Esophagus (tissue), 2 donors: Measurements from ENCODE around the gene TMEM179B. TPM values are rescaled to one million over a fixed set of nuclear protein-coding genes. Genes with fewer than 3 reads are reported as not detected.
"Not testable (repeated sequence)": the region's sequence is repeated elsewhere in the genome, so short reads cannot be mapped to it uniquely, and the experiment has no call there.

Experiments used
- H3K27ac ChIP-seq, 2 donors: one replicate each; pipeline ENCODE4 v1.5.1; 2013; ENCODE audit warnings: low read depth in 2 of 2, mild to moderate bottlenecking in 2 of 2, inconsistent platforms in 1 of 2, low read length in 1 of 2, moderate library complexity in 1 of 2
- H3K27me3 ChIP-seq, 2 donors: one replicate each; pipeline ENCODE4 v1.6.1; 2013; ENCODE audit warnings: low read length in 2 of 2, control low read depth in 1 of 2, mild to moderate bottlenecking in 1 of 2; ENCODE audit not compliant: insufficient read depth in 2 of 2, control insufficient read depth in 1 of 2
- H3K36me3 ChIP-seq, 2 donors: one replicate each; pipeline ENCODE4 v1.6.1; 2013; ENCODE audit warnings: low read length in 1 of 2; ENCODE audit not compliant: control insufficient read depth in 2 of 2, insufficient read depth in 2 of 2
- H3K4me1 ChIP-seq, 2 donors: one replicate each; pipeline ENCODE4 v1.6.1; 2013; ENCODE audit warnings: low read length in 1 of 2; ENCODE audit not compliant: control insufficient read depth in 2 of 2, insufficient read depth in 2 of 2
- H3K4me3 ChIP-seq, 2 donors: one replicate each; pipeline ENCODE4 v1.5.1; 2013; ENCODE audit warnings: low read length in 2 of 2, mild to moderate bottlenecking in 2 of 2, low read depth in 1 of 2, moderate library complexity in 1 of 2
- H3K9me3 ChIP-seq, 2 donors: one replicate each; pipeline ENCODE4 v1.6.1; 2013; ENCODE audit warnings: mild to moderate bottlenecking in 2 of 2, low read depth in 1 of 2, low read length in 1 of 2, moderate library complexity in 1 of 2; ENCODE audit not compliant: control insufficient read depth in 2 of 2, insufficient read depth in 1 of 2
- WGBS, 2 donors: extraction: QIAGEN DNeasy Blood & Tissue Kit; methylation state at CpG; one replicate each; pipeline ENCODE4 v1.1.7; 2013; 5-methylcytosine and 5-hydroxymethylcytosine counted together
- polyA plus RNA-seq, 2 donors: library from polyadenylated mRNA; stranded (reverse); fragments of 200-250 nt; gene quantifications; one replicate each; pipeline ENCODE4 v1.2.3, GENCODE V29; 2013
- donor health status: healthy with polysubstance abuse.
- donor health status: Bipolar disorder and iron deficiency.

TMEM179B gene
- polyA plus RNA-seq, 2 donors: 30.5 to 41.2 TPM

- not testable (repeated sequence) for H3K36me3 ChIP-seq, H3K4me1 ChIP-seq, H3K27me3 ChIP-seq, H3K9me3 ChIP-seq
- Histone ChIP-seq H3K27ac (peak overlapping the region in 1 of 2 donors; percentile 11), H3K4me3 (peak overlapping the region in 1 of 2 donors; percentile 90)
- 34 to 35% methylated on average over 9 of the region's 9 CpGs for WGBS, 2 donors
These were observed 26.4 kb upstream of the TMEM179B start for GRCh38 chr11:62760867-62761227.

DNA sequence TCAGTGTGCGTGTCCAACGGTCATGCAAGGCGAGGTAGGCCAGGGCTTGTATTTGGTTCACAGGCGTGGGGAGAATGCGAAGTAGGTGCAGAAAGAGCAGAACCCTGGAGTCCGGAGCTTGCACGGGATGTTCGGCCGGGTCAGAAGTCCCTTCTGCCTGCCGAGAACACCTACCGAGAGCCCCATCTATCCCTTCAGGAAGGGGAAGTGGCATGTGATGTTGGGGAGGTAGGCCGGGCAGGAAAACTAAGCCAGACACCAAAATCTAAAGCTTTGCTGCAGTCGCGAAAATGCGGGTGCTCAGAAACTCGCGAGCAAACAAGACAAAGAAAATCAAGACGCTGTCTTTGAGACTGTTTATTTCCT, 16.4 kb upstream of the TMEM179B start:
- Histone ChIP-seq H3K36me3 (peaks cover 3 to 11% of the 10 kb centered on the region in 2 donors), H3K4me1 (peaks cover 0 to 3% of the 10 kb centered on the region in 2 donors), H3K4me3 (peak overlapping the region; percentile 32 to 69), H3K27me3 (no peaks in the 10 kb centered on the region), H3K9me3 (no peaks in the 10 kb centered on the region), H3K27ac (peak overlapping the region; percentile 89 to 98)
- WGBS, 2 donors: 1 to 2% methylated on average over 18 of the region's 18 CpGs

DNA sequence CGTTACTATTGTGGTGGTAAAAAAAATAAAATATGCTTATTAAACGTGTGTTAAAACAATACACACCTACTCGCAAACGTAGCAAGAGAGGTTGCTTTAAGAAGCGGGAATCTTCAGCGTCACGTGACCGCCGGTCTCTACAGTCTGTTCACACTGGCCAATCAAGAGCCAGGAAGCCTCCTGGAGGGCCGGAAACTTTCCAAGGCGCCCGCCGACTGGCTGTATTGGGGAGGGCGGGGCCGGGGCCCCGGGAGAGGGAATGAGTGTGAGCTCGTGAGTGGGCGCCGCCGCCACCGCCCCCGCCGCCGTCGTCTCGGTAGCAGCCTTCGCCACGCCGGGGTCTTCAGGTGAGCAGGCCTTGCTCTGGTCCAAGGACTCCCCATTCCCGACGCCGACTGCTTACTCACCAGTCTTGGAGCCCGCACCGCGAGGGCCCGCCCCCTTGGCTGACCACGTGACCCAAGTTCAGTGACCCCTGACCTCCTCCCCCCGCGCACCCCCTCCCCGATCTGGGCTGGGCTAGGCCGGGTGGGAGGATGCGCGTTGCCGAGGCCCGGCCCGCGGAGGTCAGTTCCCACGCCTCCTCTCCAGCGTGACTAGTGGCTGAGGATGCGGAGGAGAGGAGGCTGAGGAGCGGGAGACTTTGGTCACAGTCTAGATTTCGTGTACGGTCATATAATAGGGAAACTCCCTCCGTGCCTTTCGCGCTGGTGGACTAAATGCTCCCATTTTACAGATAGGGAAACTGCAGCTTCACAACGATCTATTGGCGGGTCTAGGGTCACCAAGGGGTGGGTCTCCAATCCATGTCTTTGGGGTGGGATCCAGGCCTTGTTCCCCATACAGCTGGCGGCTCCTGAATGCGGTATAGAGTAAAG, 15.8 kb upstream of the TMEM179B start, which contains the start of gene TAF6L:
TSS of gene TAF6L (plus strand) at position 253 of the 878 bp plus-strand sequence. CDS start 4,388 bp downstream, outside the sequence.
- Histone ChIP-seq H3K4me3 (peak within 1 kb of the TSS; percentile 65 to 69), H3K9me3 (no peaks in the 10 kb centered on the region), H3K4me1 (peaks cover 0 to 3% of the 10 kb centered on the region in 2 donors), H3K27me3 (no peaks in the 10 kb centered on the region), H3K36me3 (peaks cover 1 to 12% of the 10 kb centered on the region in 2 donors), H3K27ac (peak within 1 kb of the TSS; percentile 89 to 98)
- WGBS, 2 donors: 2% methylated on average over 59 to 60 of the region's 60 CpGs

GRCh38 chr11:62774407-62774806, 12.8 kb upstream of the TMEM179B start:
- peak overlapping the region; percentile 65 to 69 for H3K27ac ChIP-seq
- 59 to 73% methylated on average over 6 of the region's 6 CpGs for WGBS, 2 donors
- peaks cover 0 to 20% of the 10 kb centered on the region in 2 donors for H3K36me3 ChIP-seq
- H3K27me3 ChIP-seq: no peaks in the 10 kb centered on the region
- peaks cover 0 to 3% of the 10 kb centered on the region in 2 donors for H3K4me1 ChIP-seq
- no peak overlapping the region for H3K4me3 ChIP-seq
- no peaks in the 10 kb centered on the region for H3K9me3 ChIP-seq

- WGBS, 2 donors: 91 to 94% methylated on average over 17 of the region's 17 CpGs
These were observed 11.6 kb upstream of the TMEM179B start for GRCh38 chr11:62775646-62776045.

DNA sequence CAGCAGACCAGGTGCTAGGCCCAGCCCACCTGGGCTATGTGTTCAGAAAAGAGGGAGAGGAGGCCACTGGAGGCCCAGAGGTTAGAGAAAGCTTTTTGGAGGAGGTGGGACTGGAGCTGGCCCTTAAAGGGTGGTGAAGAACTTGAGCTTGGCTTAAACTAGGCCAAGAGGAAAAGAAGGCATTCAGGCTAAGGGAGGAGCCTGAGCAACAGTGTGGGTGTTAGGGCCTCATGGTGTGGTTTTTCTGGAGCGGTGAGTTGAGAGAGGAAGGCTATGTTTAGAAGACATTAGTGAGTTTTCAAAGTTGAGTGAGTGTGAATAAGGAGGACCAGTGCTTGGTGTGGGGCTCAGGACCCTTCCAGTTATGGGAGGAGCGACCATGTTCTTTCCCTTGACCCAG, 9.8 kb upstream of the TMEM179B start:
- WGBS, 2 donors: 83 to 88% methylated on average over 2 of the region's 2 CpGs
- H3K9me3 ChIP-seq: no peaks in the 10 kb centered on the region
- H3K4me3 ChIP-seq: no peak overlapping the region
- peaks cover 0 to 26% of the 10 kb centered on the region in 2 donors for H3K36me3 ChIP-seq
- no peaks in the 10 kb centered on the region for H3K27me3 ChIP-seq
- H3K4me1 ChIP-seq: peaks cover 0 to 3% of the 10 kb centered on the region in 2 donors
- H3K27ac ChIP-seq: no peak overlapping the region

More at GRCh38 chr11:62775646-62776045, 11.6 kb upstream of the TMEM179B start:
- Histone ChIP-seq H3K4me3 (no peak overlapping the region), H3K36me3 (peaks cover 0 to 20% of the 10 kb centered on the region in 2 donors), H3K27me3 (no peaks in the 10 kb centered on the region), H3K27ac (no peak overlapping the region), H3K9me3 (no peaks in the 10 kb centered on the region), H3K4me1 (peaks cover 0 to 3% of the 10 kb centered on the region in 2 donors)

DNA sequence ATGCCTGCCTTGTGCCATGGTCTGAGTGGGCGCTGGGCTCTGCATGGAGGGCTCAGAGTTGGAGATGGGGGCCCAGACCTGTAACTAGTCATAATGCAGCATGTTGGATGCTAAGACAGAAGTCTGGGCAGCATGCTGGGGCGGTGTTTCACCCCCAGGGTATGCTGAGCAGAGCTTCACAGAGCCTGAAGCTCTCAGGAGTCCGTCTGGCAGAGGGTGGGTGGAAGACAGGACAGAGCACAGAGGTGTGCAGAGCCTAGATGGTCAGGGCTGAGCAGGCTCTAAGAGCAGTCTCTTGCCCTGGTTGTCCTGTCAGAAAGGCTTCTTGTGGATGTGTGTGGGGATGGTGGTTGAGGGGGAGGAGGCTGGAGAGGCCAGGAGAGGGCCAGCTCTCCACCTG, 8.8 kb upstream of the TMEM179B start:
- H3K9me3 ChIP-seq: no peaks in the 10 kb centered on the region
- H3K27me3 ChIP-seq: no peaks in the 10 kb centered on the region
- H3K36me3 ChIP-seq: peaks cover 0 to 29% of the 10 kb centered on the region in 2 donors
- 85 to 89% methylated on average over 3 of the region's 3 CpGs for WGBS, 2 donors
- peaks cover 0 to 3% of the 10 kb centered on the region in 2 donors for H3K4me1 ChIP-seq
- H3K27ac ChIP-seq: no peak overlapping the region
- no peak overlapping the region for H3K4me3 ChIP-seq

GRCh38 chr11:62782753-62783152, 4.4 kb upstream of the TMEM179B start:
- peaks cover 0 to 19% of the 10 kb centered on the region in 2 donors for H3K36me3 ChIP-seq
- peaks cover 0 to 4% of the 10 kb centered on the region in 2 donors for H3K4me1 ChIP-seq
- 93 to 97% methylated on average over 7 of the region's 7 CpGs for WGBS, 2 donors
- H3K27me3 ChIP-seq: no peaks in the 10 kb centered on the region
- no peak overlapping the region for H3K4me3 ChIP-seq
- no peaks in the 10 kb centered on the region for H3K9me3 ChIP-seq
- no peak overlapping the region for H3K27ac ChIP-seq

GRCh38 chr11:62786318-62787004, 741 bp upstream of the TMEM179B start:
- H3K36me3 ChIP-seq: peaks cover 0 to 18% of the 10 kb centered on the region in 2 donors
- H3K27ac ChIP-seq: peak overlapping the region; percentile 99 to 100
- no peaks in the 10 kb centered on the region for H3K9me3 ChIP-seq
- H3K4me3 ChIP-seq: peak overlapping the region; percentile 79 to 89
- peaks cover 2 to 4% of the 10 kb centered on the region in 2 donors for H3K4me1 ChIP-seq
- H3K27me3 ChIP-seq: no peaks in the 10 kb centered on the region
- 1% methylated on average over 48 to 51 of the region's 51 CpGs for whole genome bisulfite sequencing, 2 donors
